ENCODE data around the gene IGFBP4.

DNA sequence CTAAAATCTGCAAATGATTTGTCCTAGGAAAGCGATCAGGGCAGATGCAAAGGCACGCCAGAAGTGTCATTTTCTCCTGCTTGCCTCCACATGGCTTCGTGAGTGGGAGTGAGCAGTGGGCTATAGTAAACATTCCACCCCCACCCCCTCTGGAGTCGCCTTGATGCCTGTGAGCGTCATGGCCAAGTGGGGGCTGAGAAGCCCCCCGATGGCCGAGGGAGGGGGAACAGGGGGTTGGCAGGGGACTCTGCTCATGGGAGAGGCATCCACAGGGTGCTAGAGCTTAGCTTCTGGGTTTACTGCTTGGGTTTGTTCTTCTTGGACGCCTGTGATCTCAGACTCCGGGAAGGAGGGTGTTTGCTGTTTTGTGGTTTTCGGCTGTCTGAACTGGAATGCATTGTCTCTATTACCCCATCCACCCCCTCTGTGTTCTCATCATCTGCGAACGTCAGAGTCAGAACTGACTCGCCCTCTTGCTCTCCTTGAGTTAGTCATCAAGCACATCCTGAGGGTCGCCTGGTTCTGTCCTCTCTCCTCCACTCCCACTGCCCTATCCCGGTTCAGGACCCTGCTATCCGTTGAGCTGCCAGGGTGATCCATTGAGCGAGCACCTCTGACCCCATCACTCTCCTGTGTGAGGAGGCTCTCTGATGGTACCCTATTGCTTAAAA is 42.7 kb downstream of the IGFBP4 start:
- TF ChIP-seq, protein P1, sequence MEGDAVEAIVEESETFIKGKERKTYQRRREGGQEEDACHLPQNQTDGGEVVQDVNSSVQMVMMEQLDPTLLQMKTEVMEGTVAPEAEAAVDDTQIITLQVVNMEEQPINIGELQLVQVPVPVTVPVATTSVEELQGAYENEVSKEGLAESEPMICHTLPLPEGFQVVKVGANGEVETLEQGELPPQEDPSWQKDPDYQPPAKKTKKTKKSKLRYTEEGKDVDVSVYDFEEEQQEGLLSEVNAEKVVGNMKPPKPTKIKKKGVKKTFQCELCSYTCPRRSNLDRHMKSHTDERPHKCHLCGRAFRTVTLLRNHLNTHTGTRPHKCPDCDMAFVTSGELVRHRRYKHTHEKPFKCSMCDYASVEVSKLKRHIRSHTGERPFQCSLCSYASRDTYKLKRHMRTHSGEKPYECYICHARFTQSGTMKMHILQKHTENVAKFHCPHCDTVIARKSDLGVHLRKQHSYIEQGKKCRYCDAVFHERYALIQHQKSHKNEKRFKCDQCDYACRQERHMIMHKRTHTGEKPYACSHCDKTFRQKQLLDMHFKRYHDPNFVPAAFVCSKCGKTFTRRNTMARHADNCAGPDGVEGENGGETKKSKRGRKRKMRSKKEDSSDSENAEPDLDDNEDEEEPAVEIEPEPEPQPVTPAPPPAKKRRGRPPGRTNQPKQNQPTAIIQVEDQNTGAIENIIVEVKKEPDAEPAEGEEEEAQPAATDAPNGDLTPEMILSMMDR (conservative IDR thresholded peaks at IDR 0.05; ENCODE audit: low read depth, low read length): no peak
- peak; percentile 82; the same call in 1 of the 2 replicates for TF ChIP-seq POLR2A (IDR thresholded peaks at IDR 0.05; ENCODE audit: low read depth, low read length)
- no peak for TF ChIP-seq NFE2L2 (IDR thresholded peaks at IDR 0.05; ENCODE audit: low read depth, low read length)
- TF ChIP-seq BHLHE40 (IDR thresholded peaks at IDR 0.05; ENCODE audit: low read depth, low read length): no peak; the same call in 1 of the 2 replicates
- peak; percentile 79 for TF ChIP-seq MAZ (IDR thresholded peaks at IDR 0.05; ENCODE audit: borderline replicate concordance, low read depth, low read length)
- TF ChIP-seq RFX5 (IDR thresholded peaks at IDR 0.05; ENCODE audit: low read depth, low read length): no peak
